HG03342 (cell line): Measurements from ENCODE around the gene DMRTA1.
A peak's percentile ranks its signal among the peaks of the same experiment; 100 is the strongest.
"Not testable (repeated sequence)": the region's sequence is repeated elsewhere in the genome, so short reads cannot be mapped to it uniquely, and the experiment has no call there.

ENCODE experiments used
- ATAC-seq: cut with Tn5 transposase; IDR thresholded peaks from one replicate; pipeline ENCODE4 v1.9.1; 2021; ENCODE audit warnings: mild to moderate bottlenecking, moderate library complexity; ENCODE audit not compliant: unreplicated experiment

DMRTA1 gene

GRCh38 chr9:22446589-22446949 is at the start of gene DMRTA1:
TSS of gene DMRTA1 (plus strand) at chr9:22446824. CDS start at chr9:22447066, 242 bp downstream.
- ATAC-seq, result peak; percentile 21

DNA sequence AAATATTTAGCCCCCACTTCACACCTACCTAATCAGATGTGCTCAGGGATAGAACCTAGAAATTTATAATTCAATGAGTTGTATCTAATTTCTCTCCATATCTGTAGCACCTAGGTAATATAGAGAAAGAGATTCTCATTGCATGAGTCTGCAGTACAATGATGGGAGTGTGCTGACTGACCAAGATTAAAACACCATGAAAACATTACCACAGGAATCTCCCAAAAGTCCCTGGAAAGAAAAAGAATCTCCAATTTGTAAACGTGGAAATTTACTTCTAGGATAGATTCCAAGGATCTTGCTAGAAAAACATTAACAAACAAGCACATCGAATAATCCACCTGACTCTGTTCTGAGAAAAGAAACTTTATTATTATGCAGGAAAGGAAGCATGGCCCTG is 45.0 kb upstream of the DMRTA1 start:
- no peak for ATAC-seq

GRCh38 chr9:22405869-22406659 is 40.6 kb upstream of the DMRTA1 start:
- ATAC-seq, result no peak

DNA sequence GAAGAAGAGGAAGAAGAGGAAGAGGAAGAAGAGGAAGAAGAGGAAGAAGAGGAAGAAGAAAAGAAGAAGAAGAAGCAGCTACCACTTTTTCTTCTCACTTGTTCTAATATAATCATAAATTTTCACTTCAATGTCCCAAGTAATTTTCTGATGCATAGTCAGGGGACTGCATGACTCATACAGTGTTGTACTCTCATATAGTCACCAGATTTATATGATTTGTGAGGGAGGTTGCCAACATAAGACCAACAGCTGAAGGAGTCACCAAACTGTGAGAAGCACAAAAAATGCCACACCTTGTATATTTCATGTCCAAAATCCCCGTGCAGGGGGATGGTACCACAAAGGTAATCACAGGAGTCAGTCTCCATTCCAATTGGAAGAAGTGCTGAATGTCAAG is 32.7 kb upstream of the DMRTA1 start:
- no peak for ATAC-seq

DNA sequence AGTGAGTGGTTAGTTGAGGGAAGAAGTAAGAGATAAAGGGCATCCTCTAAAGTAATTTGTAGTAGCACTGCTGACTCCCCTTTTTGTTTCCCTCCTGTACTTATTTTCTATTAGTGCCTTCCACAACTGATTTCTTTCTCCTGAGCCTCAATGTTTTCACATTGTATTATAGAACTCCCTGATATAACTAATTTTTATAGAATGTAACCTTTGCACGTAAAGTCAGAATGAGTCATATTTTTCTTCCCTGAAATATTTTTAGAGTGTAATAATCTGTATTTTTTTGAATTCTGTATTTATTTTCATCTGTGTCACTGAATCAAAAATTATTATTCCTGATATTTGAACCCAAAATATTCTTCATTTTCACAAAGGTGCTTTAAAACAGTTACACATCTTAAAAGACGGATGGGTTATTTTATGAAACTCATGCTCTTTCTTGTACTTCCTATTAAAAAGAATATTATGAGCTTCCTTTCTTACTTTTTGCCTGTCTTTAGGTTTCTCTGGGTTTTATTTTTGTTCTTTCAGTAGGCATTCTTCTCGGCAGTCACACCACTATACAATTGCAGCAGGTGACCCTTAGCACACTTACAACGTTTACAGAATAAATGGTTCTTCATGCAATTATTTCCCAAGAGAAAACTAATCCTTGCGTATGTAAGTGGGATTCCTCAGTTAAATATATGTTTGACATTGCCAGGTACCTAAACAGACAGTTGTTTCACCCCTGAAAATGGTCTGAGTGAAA is 30.5 kb upstream of the DMRTA1 start:
- no peak for ATAC-seq

GRCh38 chr9:22416692-22417060 is 29.9 kb upstream of the DMRTA1 start:
- ATAC-seq, result no peak

DNA sequence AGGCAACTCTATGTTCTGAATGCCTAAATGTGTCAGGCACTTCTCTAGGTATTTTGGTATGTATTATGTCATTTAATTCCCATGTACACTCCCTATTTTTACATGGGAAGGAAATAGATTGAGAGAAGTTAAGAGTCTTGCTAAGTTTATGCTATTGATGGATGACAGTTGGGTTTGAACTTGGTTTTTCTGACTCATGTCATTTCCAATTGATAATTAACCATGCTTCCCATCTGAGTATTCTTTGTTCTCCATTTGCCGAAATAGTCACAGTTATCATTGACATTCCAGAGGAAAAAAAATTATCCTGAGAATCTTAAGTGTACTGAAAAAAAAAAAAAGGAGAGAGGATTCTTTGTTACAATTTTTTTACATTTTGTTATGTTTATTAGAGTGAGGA is 23.1 kb upstream of the DMRTA1 start:
- no peak for ATAC-seq

DNA sequence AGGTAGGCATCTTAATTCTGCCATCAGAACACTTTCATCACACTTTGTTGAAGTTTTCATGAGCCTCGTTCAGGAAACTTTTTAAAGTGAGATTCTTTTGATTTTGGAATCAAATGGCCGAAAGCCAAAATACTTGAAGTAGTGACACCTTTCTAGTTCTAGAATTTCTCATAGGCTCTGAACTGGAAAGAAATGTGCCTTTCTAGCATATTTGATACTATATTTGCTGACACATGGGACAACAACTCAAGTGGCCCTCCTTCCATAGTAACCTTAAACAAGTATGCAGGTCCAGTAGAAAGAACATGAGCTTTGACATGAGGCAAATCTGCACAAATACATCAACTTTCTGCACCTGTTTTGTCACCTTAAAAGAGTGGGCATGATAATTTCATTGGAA is 22.0 kb upstream of the DMRTA1 start:
- ATAC-seq, result no peak

- no peak for ATAC-seq
Observed at GRCh38 chr9:22425551-22425950, 21.1 kb upstream of the DMRTA1 start.

GRCh38 chr9:22427226-22427880 is 19.3 kb upstream of the DMRTA1 start:
- ATAC-seq, result no peak

DNA sequence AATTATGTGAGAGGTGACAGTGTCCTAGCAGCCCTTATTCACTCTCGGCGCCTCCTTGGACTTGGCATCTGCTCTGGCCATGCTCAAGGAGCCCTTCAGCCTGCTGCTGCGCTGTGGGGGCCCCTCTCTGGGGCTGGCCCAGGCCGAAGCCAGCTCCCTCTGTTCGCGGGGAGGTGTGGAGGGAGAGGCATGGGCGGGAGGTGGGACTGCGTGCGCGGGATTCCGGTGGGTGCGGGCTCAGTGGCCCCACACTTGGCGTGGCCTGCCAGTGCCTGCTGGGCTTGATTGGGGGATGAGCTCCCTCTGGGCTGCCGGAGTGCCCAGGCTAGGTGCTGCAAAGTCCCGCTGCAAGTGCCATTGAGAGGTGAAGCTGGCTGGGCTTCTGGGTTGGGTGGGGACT is 12.9 kb upstream of the DMRTA1 start:
- no peak for ATAC-seq

GRCh38 chr9:22435252-22435651 is 11.4 kb upstream of the DMRTA1 start:
- ATAC-seq, result not testable (repeated sequence)

GRCh38 chr9:22437461-22438067 is 9.1 kb upstream of the DMRTA1 start:
- ATAC-seq, result not testable (repeated sequence)

DNA sequence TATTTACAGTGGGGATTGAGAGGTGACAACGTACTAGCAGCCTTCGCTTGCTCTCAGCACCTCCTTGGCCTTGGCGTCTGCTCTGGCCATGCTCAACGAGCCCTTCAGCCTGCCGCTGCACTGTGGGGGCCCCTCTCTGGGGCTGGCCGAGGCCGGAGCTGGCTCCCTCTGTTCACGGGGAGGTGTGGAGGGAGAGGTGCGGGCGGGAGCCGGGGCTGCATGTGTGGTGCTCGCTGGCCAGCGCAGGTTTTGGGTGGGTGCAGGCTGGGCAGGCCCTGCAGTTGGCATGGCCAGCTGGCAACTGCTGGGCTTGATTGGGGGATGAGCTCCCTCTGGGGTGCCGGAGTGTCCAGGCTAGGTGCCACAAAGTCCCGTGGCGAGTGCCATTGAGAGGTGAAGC is 5.8 kb upstream of the DMRTA1 start:
- no peak for ATAC-seq

- peak; percentile 70 for ATAC-seq
Observed at GRCh38 chr9:22446950-22447617, 460 bp downstream of the DMRTA1 start.

- ATAC-seq, result no peak
Observed at GRCh38 chr9:22447618-22448305, 1.1 kb downstream of the DMRTA1 start.

GRCh38 chr9:22449719-22450118 is 3.1 kb downstream of the DMRTA1 start:
- no peak for ATAC-seq

- peak; percentile 74 for ATAC-seq
Observed at GRCh38 chr9:22452415-22453010, 5.9 kb downstream of the DMRTA1 start.

- ATAC-seq, result no peak
Observed at GRCh38 chr9:22454016-22454415, 7.4 kb downstream of the DMRTA1 start.

- ATAC-seq, result no peak
Observed at GRCh38 chr9:22455181-22455580, 8.6 kb downstream of the DMRTA1 start.
